ENCODE measurements around the gene PREP. TPM values are rescaled to one million over a fixed set of nuclear protein-coding genes. Genes with fewer than 3 reads are reported as not detected.
"Not testable (repeated sequence)": the region's sequence is repeated elsewhere in the genome, so short reads cannot be mapped to it uniquely, and the experiment has no call there.

PREP gene
- total and polyA plus RNA-seq, 12 donors: 11.7 to 37.1 (median 17.7) TPM

DNA sequence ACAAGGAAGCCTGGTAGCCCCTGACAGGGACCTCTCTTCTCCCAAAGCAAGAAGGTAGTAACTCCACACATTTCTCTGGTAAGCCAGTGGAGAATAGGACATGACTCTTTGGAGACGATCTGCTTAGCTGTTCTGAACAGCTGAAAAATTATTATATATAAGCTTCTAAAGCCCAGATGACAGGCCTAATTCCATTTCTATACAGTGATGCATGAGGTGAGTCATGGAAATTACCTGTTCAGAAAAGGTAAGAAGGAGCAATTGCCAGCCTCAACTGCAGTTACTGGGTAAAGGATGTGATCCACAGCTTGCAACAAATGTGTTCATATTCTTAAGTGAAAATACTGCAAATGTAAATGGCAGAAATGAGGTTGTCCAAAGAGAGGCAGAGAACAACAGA lies 54.0 kb downstream of the PREP start:
- peaks cover 0 to 19% of the 10 kb centered on the region in 2 donors for H3K36me3 ChIP-seq (replicated peaks in 1 of 2)
- WGBS, 4 donors: 94 to 100% (median 99%) methylated on average over 1 of the region's 1 CpG
- H3K4me1 ChIP-seq (replicated peaks in 1 of 2): no peaks in the 10 kb centered on the region
- H3K27ac ChIP-seq: no peak overlapping the region
- H3K9me3 ChIP-seq (replicated peaks in 1 of 3): no peaks in the 10 kb centered on the region
- no peak for TF ChIP-seq POLR2A (IDR thresholded peaks at IDR 0.05)
- TF ChIP-seq CTCF (IDR thresholded peaks at IDR 0.05): no peak
- no peaks in the 10 kb centered on the region for H3K27me3 ChIP-seq
- H3K4me3 ChIP-seq: no peak overlapping the region
- intact Hi-C loops (cut with DNase I): no loop called here
- no peak for DNase-seq

GRCh38 chr6:105346052-105346451 lies 56.8 kb downstream of the PREP start:
- WGBS, 4 donors: 66 to 76% (median 76%) methylated on average over 3 of the region's 3 CpGs
- no peak overlapping the region for H3K27ac ChIP-seq
- H3K9me3 ChIP-seq (replicated peaks in 1 of 3): no peaks in the 10 kb centered on the region
- peaks cover 0 to 11% of the 10 kb centered on the region in 2 donors for H3K36me3 ChIP-seq (replicated peaks in 1 of 2)
- intact Hi-C loops (cut with DNase I): no loop called here
- H3K27me3 ChIP-seq: no peaks in the 10 kb centered on the region
- H3K4me3 ChIP-seq: no peak overlapping the region
- H3K4me1 ChIP-seq (replicated peaks in 1 of 2): no peaks in the 10 kb centered on the region
- no peak for DNase-seq
- no peak for TF ChIP-seq CTCF (IDR thresholded peaks at IDR 0.05)
- no peak for TF ChIP-seq POLR2A (IDR thresholded peaks at IDR 0.05)

GRCh38 chr6:105345506-105345905 lies 57.4 kb downstream of the PREP start:
- Histone ChIP-seq H3K4me1 (replicated peaks in 1 of 2) (no peaks in the 10 kb centered on the region), H3K36me3 (replicated peaks in 1 of 2) (peaks cover 0 to 11% of the 10 kb centered on the region in 2 donors), H3K27me3 (no peaks in the 10 kb centered on the region), H3K27ac (no peak overlapping the region), H3K9me3 (replicated peaks in 1 of 3) (no peaks in the 10 kb centered on the region), H3K4me3 (no peak overlapping the region)
- DNase-seq: no peak
- TF ChIP-seq CTCF (IDR thresholded peaks at IDR 0.05) (no peak), POLR2A (IDR thresholded peaks at IDR 0.05) (no peak)
- WGBS, 4 donors: 85 to 93% (median 90%) methylated on average over 4 of the region's 4 CpGs
- intact Hi-C loops (cut with DNase I): no loop called here

- Histone ChIP-seq H3K4me1 (replicated peaks in 1 of 2) (no peaks in the 10 kb centered on the region), H3K36me3 (replicated peaks in 1 of 2) (peaks cover 0 to 11% of the 10 kb centered on the region in 2 donors)
Measured at GRCh38 chr6:105344881-105345370, 58.0 kb downstream of the PREP start.

DNA sequence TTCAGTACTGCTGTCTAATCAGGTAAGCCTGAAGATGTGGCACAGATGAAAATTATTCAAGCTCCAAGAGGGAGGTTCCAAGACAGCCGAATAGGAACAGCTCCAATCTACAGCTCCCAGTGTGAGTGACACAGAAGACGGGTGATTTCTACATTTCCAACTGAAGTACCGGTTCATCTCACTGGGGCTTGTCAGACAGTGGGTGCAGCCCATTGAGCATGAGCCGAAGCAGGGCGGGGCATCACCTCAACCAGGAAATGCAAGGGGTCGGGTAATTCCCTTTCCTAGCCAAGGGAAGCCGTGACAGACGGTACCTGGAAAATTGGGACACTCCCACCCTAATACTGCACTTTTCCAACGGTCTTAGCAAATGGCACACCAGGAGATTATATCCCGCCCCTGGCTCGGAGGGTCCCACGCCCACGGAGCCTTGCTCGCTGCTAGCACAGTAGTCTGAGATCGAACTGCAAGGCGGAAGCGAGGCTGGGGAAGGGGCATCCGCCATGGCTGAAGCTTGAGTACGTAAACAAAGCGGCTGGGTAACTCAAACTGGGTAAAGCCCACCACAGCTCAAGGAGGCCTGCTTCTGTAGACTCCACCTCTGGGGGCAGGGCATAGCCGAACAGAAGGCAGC lies 64.4 kb downstream of the PREP start:
- intact Hi-C loops (cut with DNase I); H3K27me3 ChIP-seq; DNase-seq; H3K36me3 ChIP-seq (replicated peaks in 1 of 2); H3K4me1 ChIP-seq (replicated peaks in 1 of 2); H3K27ac ChIP-seq; H3K4me3 ChIP-seq; H3K9me3 ChIP-seq (replicated peaks in 1 of 3): not testable (repeated sequence)
- WGBS, 4 donors: 96 to 98% (median 97%) methylated on average over 15 to 21 of the region's 21 CpGs

More at GRCh38 chr6:105344881-105345370, 58.0 kb downstream of the PREP start:
- H3K27me3 ChIP-seq: no peaks in the 10 kb centered on the region
- intact Hi-C loops (cut with DNase I): no loop called here
- no peak overlapping the region for H3K4me3 ChIP-seq
- no peaks in the 10 kb centered on the region for H3K9me3 ChIP-seq (replicated peaks in 1 of 3)
- no peak overlapping the region for H3K27ac ChIP-seq
- no peak for DNase-seq
- 80 to 94% (median 92%) methylated on average over 2 of the region's 2 CpGs for WGBS, 4 donors
- TF ChIP-seq CTCF (IDR thresholded peaks at IDR 0.05) (no peak), POLR2A (IDR thresholded peaks at IDR 0.05) (no peak)
